Left ventricle myocardium inferior (tissue), 1 donor: ENCODE results near the gene ATP6V0E2. TPM values are rescaled to one million over a fixed set of nuclear protein-coding genes. Genes with fewer than 3 reads are reported as not detected.
A peak's percentile ranks its signal among the peaks of the same experiment; 100 is the strongest.

Experiments used
- DNase-seq: peaks from one replicate; pipeline ENCODE4 v3.0.0-alpha.2; 2020
- H3K27ac ChIP-seq: fragments of 200-600 bp; replicated peaks from 2 replicates; pipeline ENCODE4 v1.8.0; 2021
- H3K27me3 ChIP-seq: fragments of 200-600 bp; 2 replicates; pipeline ENCODE4 v1.8.0; 2021; ENCODE audit warnings: low read depth
- H3K36me3 ChIP-seq: fragments of 200-600 bp; 2 replicates; pipeline ENCODE4 v1.8.0; 2021
- H3K4me1 ChIP-seq: fragments of 200-600 bp; 2 replicates; pipeline ENCODE4 v1.8.0; 2021
- H3K4me3 ChIP-seq: fragments of 200-600 bp; 2 replicates; pipeline ENCODE4 v1.8.0; 2021; ENCODE audit warnings: mild to moderate bottlenecking, moderate library complexity
- H3K9me3 ChIP-seq: fragments of 200-600 bp; replicated peaks from 2 replicates; pipeline ENCODE4 v1.8.0; 2021
- intact Hi-C: fragments of 100-400 bp; cut with micrococcal nuclease; formaldehyde crosslinking; loops from one replicate; pipeline ENCODE4 v1.11.0; 2022
- long read RNA-seq: library from polyadenylated mRNA; unstranded; transcript quantifications from one replicate; pipeline ENCODE4 v2.0.0, GENCODE V29; 2021
- total RNA-seq: library from RNA; stranded (reverse); fragmentation: NEBNext Ultra II Directional; extraction: Animal tissue kit (Norgen Biotek cat#: 25700); gene quantifications from one replicate; pipeline ENCODE4 v1.2.1, GENCODE V29; 2021
- TF ChIP-seq, protein P1 (sequence below): fragments of 200-600 bp; IDR thresholded peaks from 2 replicates; pipeline ENCODE4 v1.8.0; 2021; ENCODE audit warnings: antibody characterized with exemption, mild to moderate bottlenecking, borderline replicate concordance
- donor health status: DM: no; HTN: yes; CAD: no; lungs with severe emphysema.

The ATP6V0E2 gene
- 120 TPM for total RNA-seq
- long read RNA-seq, transcript ATP6V0E2-203 (4 exons, 2,722 nt), result major isoform, 328 of 364 reads
- long read RNA-seq, partial matches to known transcripts, result 25 of 364 reads
- long read RNA-seq, other reads (novel, unspliced or antisense), result 8 of 364 reads

DNA sequence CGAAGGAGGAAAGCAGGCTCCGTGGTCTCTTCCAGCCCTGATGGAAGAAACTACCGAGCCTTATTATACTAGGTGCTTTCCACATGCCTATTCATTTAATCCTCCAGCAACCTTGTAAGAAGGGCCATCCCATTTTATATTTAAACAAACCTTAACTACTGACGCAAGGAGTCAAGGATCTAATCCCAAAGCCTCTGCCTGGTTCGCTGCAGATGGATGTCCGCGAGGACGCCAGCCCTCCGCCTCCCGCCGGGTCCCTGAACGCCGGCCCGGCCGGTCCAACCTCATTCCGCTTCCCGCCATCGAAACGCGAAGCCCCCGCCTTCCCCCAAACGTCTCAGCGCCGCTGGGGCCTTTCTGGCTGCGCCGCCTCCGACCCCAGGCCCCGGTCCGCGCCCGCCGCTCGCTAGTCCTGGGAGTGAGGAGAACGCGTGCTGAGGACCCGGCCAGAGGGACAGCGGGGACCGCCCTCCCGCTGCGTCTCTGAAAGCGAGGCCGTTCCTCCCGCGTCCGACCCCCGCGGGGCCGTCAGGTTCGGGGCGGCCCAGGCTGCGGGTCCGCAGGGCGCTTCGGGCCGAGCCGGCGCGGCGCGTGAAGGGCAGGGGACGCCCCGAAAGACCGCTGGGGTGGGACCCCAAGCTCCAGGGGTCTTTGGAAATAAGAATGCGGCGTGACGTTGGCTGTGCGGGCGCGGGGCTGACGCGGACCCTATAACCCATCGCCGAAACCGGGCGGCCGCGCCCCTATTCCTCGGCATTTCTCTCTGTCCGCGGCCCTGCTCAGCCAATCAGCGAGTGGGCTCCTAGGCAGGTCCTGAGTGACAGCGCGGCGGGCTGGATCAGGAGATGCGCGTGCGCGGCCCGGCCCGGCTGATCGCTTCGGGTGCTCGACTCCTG lies at the start of gene ATP6V0E2:
ATP6V0E2 (plus strand) TSS at position 896 of the 896 bp plus-strand sequence. CDS start 97 bp downstream, outside the sequence.
- Histone ChIP-seq H3K27me3 (no peaks in the 10 kb centered on the region), H3K36me3 (peaks cover 6% of the 10 kb centered on the region), H3K4me3 (peak within 1 kb of the TSS; percentile 98), H3K27ac (peak within 1 kb of the TSS; percentile 98), H3K4me1 (peaks cover 70% of the 10 kb centered on the region), H3K9me3 (no peaks in the 10 kb centered on the region)
- intact Hi-C loops, result no loop called here
- TF ChIP-seq, protein P1, sequence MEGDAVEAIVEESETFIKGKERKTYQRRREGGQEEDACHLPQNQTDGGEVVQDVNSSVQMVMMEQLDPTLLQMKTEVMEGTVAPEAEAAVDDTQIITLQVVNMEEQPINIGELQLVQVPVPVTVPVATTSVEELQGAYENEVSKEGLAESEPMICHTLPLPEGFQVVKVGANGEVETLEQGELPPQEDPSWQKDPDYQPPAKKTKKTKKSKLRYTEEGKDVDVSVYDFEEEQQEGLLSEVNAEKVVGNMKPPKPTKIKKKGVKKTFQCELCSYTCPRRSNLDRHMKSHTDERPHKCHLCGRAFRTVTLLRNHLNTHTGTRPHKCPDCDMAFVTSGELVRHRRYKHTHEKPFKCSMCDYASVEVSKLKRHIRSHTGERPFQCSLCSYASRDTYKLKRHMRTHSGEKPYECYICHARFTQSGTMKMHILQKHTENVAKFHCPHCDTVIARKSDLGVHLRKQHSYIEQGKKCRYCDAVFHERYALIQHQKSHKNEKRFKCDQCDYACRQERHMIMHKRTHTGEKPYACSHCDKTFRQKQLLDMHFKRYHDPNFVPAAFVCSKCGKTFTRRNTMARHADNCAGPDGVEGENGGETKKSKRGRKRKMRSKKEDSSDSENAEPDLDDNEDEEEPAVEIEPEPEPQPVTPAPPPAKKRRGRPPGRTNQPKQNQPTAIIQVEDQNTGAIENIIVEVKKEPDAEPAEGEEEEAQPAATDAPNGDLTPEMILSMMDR, result no peak
- DNase-seq, result peak; percentile 97

DNA sequence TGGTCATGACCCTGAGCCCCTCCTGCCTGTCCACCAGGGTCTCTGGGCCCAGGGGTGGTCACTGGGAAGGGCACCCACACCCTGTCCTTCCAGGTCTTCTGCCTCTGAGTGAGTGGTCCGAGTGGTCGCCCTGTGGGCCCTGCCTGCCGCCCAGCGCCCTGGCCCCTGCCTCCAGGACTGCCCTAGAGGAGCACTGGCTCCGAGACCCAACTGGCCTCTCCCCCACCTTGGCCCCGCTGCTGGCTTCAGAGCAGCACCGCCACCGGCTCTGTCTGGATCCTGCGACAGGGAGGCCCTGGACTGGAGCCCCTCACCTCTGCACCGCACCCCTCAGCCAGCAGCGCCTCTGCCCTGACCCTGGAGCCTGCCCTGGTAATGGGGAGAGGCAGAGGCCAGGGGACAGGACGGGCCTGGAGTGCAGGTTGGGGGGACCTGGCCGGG lies 49.4 kb upstream of the ATP6V0E2 start:
- TF ChIP-seq, protein P1, result no peak
- H3K4me3 ChIP-seq, result no peak overlapping the region
- no peak overlapping the region for H3K27ac ChIP-seq
- H3K27me3 ChIP-seq, result no peaks in the 10 kb centered on the region
- intact Hi-C loops, result no loop called here
- H3K4me1 ChIP-seq, result no peaks in the 10 kb centered on the region
- no peaks in the 10 kb centered on the region for H3K9me3 ChIP-seq
- H3K36me3 ChIP-seq, result no peaks in the 10 kb centered on the region
- DNase-seq, result no peak

DNA sequence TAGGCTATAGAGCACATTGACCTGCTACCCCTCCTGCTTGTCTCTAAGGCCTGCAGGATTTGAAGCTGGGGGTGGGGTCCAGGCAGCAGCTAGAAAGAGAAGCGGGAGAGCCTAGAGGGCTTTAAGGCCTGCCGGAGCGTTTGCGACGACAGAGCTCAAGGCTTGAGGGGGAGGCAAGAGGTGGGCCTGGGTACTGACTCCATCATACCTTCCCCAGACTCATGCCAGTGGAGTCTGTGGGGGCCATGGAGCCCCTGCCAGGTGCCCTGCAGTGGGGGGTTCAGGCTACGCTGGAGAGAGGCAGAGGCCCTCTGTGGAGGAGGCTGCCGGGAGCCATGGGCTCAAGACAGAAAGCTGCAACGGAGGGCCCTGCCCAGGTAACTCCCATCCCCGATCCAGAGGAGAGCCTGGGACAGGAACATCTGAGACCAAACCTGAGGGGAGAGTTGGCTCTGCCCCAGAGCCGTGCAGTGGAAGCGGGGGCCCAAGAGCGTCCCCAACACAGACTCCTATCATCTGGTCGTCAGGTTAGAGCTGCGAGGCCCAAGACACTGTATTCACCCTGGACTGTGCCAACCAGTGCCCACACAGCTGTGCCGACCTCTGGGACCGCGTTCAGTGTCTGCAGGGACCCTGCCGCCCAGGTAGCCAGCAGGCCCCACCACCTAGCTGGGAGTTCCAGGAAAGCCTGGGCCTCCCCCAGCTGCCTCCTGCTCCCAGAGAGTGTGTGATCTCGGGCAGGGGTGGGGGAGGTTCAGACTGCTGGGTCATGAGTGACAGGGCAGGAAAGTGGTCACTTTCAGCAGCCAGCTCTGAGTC lies 48.8 kb upstream of the ATP6V0E2 start:
- Histone ChIP-seq H3K36me3 (no peaks in the 10 kb centered on the region), H3K9me3 (no peaks in the 10 kb centered on the region), H3K4me1 (no peaks in the 10 kb centered on the region), H3K27ac (no peak overlapping the region), H3K27me3 (no peaks in the 10 kb centered on the region), H3K4me3 (no peak overlapping the region)
- no peak for DNase-seq
- TF ChIP-seq, protein P1, result no peak
- intact Hi-C loops, result no loop called here

DNA sequence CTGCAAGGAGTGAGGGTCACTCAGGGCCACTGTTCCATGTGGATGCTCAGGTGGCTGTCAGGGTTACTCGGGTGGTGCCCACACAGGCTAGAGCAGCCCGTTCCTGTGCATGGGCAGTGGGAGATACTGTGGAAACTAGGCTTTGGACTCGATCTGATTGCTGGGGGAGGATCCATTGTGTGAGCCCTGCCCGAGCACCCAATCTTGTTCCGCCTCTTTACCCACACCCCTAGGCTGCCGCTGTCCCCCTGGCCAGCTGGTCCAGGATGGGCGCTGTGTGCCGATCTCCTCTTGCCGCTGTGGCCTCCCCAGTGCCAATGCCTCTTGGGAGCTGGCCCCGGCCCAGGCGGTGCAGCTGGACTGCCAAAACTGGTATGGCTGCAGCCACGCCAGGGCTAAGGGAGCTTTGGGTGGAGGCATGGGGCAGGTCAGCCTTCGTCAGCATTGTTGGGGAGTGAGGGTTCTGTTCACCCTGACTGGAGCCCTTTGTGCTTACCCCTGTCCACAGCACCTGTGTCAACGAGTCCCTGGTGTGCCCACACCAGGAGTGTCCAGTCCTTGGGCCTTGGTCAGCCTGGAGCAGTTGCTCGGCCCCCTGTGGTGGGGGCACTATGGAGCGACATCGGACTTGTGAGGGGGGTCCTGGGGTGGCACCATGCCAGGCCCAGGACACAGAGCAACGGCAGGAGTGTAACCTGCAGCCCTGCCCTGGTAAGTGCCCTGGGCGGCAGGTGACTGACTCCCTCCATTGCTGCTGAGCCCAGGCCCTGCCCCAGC lies 48.0 kb upstream of the ATP6V0E2 start:
- DNase-seq, result no peak
- no peak overlapping the region for H3K4me3 ChIP-seq
- no peak overlapping the region for H3K27ac ChIP-seq
- H3K4me1 ChIP-seq, result no peaks in the 10 kb centered on the region
- H3K27me3 ChIP-seq, result peaks cover under 1% of the 10 kb centered on the region
- H3K9me3 ChIP-seq, result no peaks in the 10 kb centered on the region
- no peaks in the 10 kb centered on the region for H3K36me3 ChIP-seq
- TF ChIP-seq, protein P1, result no peak
- intact Hi-C loops, result no loop called here
